GM18861 (cell line): ENCODE results near the gene GSG1L.

ENCODE experiments used
- ATAC-seq: cut with Tn5 transposase; IDR thresholded peaks from one replicate; pipeline ENCODE4 v1.9.1; 2021; ENCODE audit not compliant: unreplicated experiment

The GSG1L gene

DNA sequence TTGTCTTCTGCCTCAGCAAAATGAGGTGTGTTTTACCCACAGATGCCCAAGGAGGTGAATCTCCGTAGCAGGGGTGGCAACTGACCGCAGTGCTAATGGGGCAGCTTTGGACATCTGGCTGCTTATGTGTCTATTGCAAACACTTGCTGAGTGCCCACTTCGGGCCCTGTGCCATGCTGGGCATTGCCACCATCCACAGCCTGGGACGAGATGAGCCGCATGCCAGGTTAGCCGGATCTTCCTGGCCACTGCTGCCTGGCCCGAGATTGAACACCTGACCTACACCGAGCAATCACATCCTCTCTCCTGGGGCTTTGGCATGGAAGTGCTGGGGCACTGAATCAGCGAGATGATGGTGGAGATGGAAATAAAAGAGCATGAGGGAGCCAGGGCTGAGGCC lies 238.7 kb downstream of the GSG1L start:
- no peak for ATAC-seq

DNA sequence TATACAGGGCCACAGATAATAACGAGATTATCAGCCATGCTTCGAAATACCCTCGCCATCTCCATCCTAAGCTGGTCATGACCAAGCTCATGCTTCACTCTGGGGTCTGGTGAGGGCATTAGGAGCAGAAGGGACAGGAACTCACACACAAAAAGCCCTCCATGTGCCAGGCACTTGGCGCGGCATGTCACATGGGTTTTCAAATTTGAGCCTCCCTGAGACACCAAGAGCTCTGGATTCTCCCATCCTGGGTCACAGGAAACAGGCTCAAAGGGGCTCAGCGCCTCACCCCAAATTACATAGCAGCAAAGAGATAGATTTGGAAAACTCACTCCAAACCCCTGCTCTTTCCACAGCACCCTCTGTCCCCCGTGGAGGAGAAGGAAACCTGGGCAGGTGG lies 239.5 kb downstream of the GSG1L start:
- ATAC-seq = no peak

DNA sequence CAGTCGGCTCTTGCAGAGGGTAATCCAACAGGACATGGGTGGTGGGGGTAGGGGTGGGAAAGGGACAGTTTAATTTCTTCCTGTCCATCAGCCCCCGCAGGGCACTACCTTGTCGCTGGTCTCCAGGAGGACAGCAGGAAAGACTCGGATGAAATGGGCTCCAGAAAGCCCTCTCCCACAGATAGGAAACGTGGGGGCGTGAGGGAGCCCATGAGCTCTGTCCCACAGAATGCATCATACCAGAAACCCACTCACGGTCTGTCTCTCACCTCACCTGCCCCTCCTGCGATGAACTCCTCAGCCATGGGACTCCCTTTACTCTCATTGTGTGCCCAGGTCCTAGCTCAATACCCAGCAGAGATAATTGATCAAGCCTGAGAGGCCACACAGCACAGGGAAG lies 240.1 kb downstream of the GSG1L start:
- no peak for ATAC-seq

DNA sequence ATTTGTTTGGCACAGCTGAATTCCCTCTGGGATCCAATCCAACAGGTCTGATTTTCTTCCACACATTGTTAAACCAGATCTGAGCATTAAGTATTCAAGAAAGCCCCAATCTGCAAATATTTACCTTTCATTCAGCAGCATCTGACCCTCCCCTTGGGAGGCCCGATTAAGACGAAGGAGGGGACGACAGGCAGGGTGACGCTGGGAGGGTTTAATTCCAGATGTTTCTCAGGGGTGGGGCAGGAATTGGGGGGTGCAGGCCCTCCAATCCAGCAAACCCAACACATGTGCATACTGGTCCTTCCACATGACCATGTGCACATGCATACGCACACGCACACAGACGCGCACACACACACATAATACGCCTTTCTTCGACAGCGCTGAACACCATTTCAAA lies 240.5 kb downstream of the GSG1L start:
- ATAC-seq = no peak

GRCh38 chr16:27822529-27822928 lies 241.0 kb downstream of the GSG1L start:
- no peak for ATAC-seq

- no peak for ATAC-seq
Measured at GRCh38 chr16:27820646-27821345, 242.7 kb downstream of the GSG1L start.

- ATAC-seq = no peak
Measured at GRCh38 chr16:27819881-27820610, 243.5 kb downstream of the GSG1L start.

GRCh38 chr16:27819356-27819755 lies 244.2 kb downstream of the GSG1L start:
- no peak for ATAC-seq

DNA sequence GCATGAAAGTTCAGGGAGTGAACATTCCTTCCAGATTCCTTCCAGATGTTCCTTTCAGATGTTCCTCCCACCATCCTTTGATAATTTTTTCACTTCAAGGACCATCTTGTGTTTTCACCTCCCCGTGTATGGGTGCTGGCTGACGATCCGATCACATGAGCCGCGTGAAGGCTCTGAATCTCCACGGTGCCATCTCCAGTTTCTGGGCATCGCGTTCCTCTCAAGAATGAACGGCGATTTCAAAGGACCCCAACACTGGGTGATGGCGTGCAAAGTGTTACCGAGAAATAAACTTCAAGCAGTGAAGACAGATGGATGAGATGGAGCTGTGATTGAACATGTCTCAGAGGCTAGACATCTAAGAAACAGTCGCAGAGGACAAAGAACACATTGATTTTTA lies 245.3 kb downstream of the GSG1L start:
- no peak for ATAC-seq

DNA sequence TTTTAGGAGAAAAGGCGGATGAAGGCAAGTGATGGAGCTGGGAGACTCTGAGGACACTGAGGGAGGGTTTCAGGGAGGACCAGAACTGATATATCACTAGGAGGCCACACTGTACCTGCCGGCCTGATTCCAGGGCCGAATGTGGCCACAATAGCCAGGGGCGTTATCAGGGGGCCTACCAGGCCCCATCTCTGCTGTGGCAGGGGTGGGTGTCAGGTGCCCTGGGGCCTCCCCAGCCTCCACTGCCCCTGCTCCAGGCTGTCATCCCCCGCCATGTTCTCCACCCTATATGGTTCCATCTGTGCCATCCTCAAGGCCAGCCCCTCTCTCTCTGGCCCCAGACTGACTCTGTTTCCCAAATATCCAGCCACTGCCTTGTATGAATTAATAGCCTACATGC lies 246.5 kb downstream of the GSG1L start:
- ATAC-seq = no peak

DNA sequence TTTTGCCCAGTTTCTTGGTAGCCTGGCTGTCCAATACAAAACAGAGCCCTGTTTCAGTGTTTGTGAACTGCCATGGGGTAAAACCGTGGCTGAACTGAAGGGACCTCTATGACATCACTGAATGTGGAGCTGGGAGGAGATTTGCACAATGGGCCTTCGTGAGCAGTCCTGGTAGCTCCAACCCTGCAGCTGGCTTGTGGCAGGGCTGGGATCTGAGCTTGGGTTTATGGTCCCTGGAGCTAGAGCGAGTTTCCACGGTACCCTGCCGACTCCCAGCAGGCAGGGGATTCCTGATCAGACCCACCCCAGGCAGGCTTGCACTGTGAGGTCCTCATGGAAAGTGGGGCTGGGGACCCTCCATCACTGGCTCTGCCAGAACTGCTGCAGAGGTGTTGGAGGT lies 247.0 kb downstream of the GSG1L start:
- no peak for ATAC-seq

DNA sequence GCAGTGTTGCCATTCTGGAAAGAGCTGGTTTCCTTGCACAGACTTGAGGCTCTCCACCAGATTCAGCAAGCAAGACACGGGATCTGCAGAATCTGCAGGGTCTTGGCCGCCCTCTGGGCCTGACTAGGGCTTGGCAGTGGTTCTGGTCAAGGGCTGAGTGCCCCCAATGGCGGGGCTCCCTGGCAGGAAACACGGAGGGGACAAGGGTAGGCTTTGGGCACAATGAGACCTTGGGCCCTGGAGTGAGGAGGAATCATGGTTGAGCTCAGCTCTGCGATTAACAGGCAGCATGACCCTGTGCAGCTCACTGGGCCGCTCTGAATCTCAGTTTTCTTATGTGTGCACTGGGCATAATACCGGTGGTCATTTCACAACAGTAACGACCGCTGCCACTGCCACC lies 249.9 kb downstream of the GSG1L start:
- no peak for ATAC-seq

DNA sequence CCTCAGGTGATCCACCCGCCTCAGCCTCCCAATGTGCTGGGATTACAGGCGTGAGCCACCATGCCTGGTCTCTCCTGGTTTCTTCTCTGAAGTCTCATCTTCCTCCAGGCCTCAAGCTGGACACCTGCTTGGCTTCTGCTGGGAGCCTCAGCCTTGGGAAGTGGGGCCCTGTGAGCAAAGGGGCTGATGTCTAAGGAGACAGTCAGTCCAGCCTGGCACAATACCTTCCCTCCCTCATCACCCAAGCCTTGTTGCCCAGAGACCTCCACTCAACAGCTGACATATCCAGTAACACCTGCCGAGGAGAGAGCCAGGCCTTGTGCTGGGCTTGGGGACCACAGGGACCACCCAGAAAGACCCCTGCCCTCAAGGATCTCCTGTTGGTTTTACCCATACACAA lies 251.6 kb downstream of the GSG1L start:
- ATAC-seq = no peak

DNA sequence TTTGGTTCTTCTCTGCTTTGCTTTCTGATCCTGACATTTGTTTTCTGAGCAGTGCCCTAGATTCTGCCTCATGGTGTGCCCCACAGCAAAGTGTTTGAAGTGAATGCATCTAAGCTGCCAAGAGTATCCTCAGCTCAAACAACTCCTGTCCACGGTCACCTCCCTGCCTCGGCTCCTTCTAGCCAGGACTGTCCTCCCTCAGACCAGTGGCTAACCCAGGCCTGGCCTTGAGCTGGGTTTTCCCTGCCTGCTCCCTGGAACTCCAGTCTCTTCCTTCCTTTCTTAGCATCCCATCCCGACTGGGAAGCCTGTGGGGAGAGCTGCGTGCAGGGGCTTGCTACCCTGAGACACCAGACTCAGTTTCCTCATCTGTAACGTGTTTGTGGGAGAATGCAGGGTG lies 256.5 kb downstream of the GSG1L start:
- no peak for ATAC-seq

GRCh38 chr16:27806388-27806787 lies 257.1 kb downstream of the GSG1L start:
- ATAC-seq = no peak

- ATAC-seq = no peak
Measured at GRCh38 chr16:27805828-27806351, 257.6 kb downstream of the GSG1L start.

DNA sequence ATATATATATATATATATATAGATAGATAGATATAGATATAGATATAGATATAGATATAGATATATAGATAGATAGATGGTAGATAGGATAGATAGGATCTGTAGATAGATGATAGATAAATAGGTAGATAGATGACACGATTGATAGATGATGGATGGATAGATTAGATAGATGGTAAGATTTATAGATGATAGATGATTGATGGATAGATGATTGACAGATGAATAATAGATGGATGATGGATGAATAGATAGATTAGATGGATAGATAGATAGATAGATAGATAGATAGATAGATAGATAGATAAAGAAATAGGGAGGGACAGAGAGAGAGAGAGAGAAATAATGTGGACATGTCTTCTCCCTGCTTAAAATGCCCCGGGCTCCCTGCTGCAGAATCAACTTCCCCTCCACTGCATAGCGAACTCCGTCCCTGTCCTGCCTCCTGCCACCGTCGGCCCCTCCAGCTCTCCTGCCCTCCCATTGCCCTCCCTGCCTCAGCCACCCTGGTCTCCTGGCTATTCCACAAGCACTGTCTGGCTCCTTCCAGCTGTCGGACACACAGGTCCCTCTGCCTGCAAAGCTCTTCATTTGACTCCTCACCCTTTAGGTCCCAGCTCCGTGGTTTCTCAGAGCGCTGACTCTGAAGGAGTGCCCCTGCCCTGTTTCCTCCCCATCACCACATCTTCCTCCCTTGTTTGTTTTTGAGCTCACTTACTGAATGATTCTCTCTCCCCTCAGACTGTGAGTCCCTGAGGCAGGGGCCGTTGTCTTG lies 259.6 kb downstream of the GSG1L start:
- ATAC-seq = no peak

DNA sequence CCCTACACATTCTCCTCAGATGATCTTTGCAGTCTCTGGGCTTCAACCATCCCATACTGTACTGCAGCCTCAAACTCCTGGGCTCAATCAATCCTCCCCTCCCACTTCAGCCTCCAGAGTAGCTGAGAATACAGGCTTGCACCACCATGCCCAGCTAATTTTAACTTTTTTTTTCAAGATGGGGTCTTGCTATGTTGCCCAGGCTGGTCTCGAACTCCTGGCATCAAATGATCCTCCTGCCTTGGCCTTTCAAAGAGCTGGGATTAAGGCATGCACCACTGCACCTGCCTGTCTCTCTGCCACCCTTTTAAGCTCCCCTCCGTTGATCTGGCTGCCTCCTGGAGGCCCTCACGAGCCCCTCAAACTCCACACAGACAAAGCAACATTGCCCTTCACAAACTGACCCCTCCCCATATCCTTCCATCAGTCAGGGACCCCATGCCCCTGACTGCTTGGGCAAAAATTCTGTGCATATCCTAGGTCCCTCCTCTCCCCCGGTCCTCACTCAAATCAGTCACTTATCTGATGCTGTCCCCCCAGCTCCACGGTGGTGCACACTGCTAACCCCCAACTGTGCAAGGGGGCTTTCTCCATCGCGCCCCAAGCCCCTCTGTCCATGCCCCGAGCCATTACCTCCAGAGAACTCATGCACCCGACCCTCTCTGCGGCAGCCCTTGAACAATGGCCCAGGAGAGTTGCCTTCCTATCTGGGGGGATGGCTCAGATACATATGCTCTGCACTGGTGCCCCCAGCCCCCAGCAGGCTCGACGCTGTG lies 260.7 kb downstream of the GSG1L start:
- ATAC-seq = no peak

DNA sequence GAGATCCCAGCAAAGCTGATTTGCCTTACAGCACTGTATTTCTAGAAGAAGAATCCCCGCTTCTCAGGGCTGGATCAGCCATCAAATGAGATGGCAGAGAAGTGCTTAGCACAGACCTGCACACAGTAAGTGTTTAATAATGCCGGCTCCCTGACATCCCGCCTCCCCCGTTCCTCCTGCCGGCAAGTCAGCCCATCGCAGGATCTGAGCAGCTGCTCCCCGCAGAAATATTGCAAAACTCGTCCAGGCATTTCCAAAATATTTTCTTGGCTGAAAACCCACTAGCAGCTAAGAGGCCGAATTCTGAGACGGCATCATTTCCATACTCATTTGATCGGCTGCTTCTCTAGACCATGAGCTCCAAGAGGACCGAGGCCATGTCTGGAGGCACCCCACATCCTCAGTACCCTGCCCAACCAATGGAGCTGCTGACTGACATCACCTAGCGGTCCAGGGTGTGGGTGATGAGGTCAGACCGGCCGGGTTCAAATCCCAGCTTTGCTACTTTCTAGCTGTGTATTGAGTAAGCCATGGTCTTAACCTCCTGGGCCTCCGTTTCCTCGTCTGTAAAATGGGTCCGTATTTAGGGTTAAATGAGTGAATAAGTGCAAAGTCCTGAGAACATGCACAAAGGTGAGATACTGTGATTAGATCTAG lies 262.1 kb downstream of the GSG1L start:
- no peak for ATAC-seq

DNA sequence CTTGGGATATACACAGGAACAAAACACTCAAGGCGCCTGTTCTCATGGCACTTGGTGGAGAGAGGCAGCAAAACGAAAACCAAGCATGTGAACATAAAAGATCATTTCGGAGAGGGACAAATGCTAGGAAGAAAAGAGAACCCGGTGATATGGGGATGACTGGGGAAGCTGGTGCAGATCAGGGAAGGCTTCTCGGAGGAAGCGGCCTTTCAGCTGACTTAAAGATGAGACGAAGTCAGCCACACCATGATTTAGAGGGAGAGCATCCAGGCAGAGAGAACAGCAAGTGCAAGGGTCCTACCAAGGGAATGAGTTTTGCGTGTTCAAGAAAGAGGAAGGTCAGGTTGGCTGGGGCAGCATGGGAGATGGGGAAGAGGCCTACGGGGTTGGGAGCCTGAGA lies 262.7 kb downstream of the GSG1L start:
- no peak for ATAC-seq

DNA sequence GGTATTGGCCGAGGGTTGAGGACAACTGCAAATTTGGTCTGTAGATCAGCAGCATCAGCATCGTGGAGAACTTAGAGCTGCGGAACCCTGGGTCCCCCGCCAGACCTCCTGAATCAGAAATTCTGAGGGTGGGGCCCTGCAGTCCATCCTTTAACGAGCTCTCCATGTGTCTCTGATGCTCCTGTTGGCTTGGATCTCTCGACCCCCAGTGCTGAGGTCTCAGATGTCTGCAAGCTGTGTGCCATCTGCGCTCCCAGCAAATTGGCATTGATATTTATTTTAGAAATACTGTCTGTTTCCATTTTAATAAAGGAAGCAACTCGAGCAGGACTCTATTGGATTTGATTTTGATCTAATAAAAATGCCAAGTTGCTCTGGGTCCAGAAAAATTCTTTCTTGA lies 263.6 kb downstream of the GSG1L start:
- no peak for ATAC-seq
